GM23338 (cell line): ENCODE data around the gene FCRL5. TPM values are rescaled to one million over a fixed set of nuclear protein-coding genes. Genes with fewer than 3 reads are reported as not detected.

Experiments used
- ATAC-seq: fragments of 200-7000 bp; cut with Tn5 transposase; 3 replicates; pipeline ENCODE4 v1.9.1; 2020
- DNase-seq: peaks from one replicate; pipeline ENCODE4 v3.0.0-alpha.2; 2015; ENCODE audit warnings: low spot score
- H2AFZ ChIP-seq: fragments of 200-600 bp; sonication (generic); 2 replicates; pipeline ENCODE4 v1.8.0; 2016; ENCODE audit warnings: antibody characterized with exemption, mild to moderate bottlenecking, moderate library complexity
- H3F3A ChIP-seq: fragments of 200-600 bp; sonication (generic); replicated peaks from 2 replicates; pipeline ENCODE4 v1.8.0; 2017; ENCODE audit warnings: antibody characterized with exemption, mixed run types, low read depth
- H3K27ac ChIP-seq: fragments of 200-600 bp; sonication (generic); 2 replicates; pipeline ENCODE4 v1.6.1; 2016; ENCODE audit warnings: low read depth
- H3K27me3 ChIP-seq: fragments of 200-600 bp; sonication (generic); 2 replicates; pipeline ENCODE4 v1.8.0; 2016; ENCODE audit warnings: mild to moderate bottlenecking, mixed run types, moderate library complexity; ENCODE audit not compliant: insufficient read depth
- H3K36me3 ChIP-seq: fragments of 200-600 bp; sonication (generic); 2 replicates; pipeline ENCODE4 v1.8.0; 2016; ENCODE audit warnings: mild to moderate bottlenecking; ENCODE audit not compliant: insufficient read depth
- H3K4me1 ChIP-seq: fragments of 200-600 bp; sonication (generic); 2 replicates; pipeline ENCODE4 v1.8.0; 2016; ENCODE audit warnings: mild to moderate bottlenecking, moderate library complexity; ENCODE audit not compliant: insufficient read depth
- H3K4me2 ChIP-seq: fragments of 200-600 bp; sonication (generic); 2 replicates; pipeline ENCODE4 v1.7.1; 2017; ENCODE audit warnings: mixed run types
- H3K4me3 ChIP-seq: fragments of 200-600 bp; sonication (generic); 2 replicates; pipeline ENCODE4 v1.6.1; 2016; ENCODE audit warnings: mixed run types
- H3K79me2 ChIP-seq: fragments of 200-600 bp; sonication (generic); replicated peaks from 2 replicates; pipeline ENCODE4 v1.8.0; 2017; ENCODE audit warnings: mild to moderate bottlenecking; ENCODE audit not compliant: insufficient read depth
- H3K9me2 ChIP-seq: fragments of 200-600 bp; sonication (generic); 2 replicates; pipeline ENCODE4 v1.8.0; 2017; ENCODE audit not compliant: insufficient read depth
- H4K20me1 ChIP-seq: fragments of 200-600 bp; sonication (generic); replicated peaks from 2 replicates; pipeline ENCODE4 v1.8.0; 2017; ENCODE audit warnings: mild to moderate bottlenecking; ENCODE audit not compliant: insufficient read depth
- H3K27ac Mint-ChIP-seq: 2 replicates; pipeline ENCODE4 v1.8.0; 2020; ENCODE audit warnings: inconsistent platforms, mild to moderate bottlenecking, moderate library complexity, mixed read lengths
- H3K27me3 Mint-ChIP-seq: 3 replicates; pipeline ENCODE4 v1.8.0; 2022; ENCODE audit warnings: low read depth, mild to moderate bottlenecking, moderate library complexity, mixed read lengths, inconsistent platforms; ENCODE audit not compliant: insufficient read depth, poor library complexity
- H3K36me3 Mint-ChIP-seq: 3 replicates; pipeline ENCODE4 v1.8.0; 2021; ENCODE audit warnings: low read depth, mild to moderate bottlenecking, inconsistent platforms, moderate library complexity, mixed read lengths
- H3K4me1 Mint-ChIP-seq: 3 replicates; pipeline ENCODE4 v1.8.0; 2020; ENCODE audit warnings: mild to moderate bottlenecking, inconsistent platforms, mixed read lengths
- H3K4me3 Mint-ChIP-seq: 3 replicates; pipeline ENCODE4 v1.8.0; 2021; ENCODE audit warnings: moderate library complexity, mild to moderate bottlenecking, inconsistent platforms, mixed read lengths
- H3K9me3 Mint-ChIP-seq: 3 replicates; pipeline ENCODE4 v1.8.0; 2020; ENCODE audit warnings: moderate library complexity, mild to moderate bottlenecking, inconsistent platforms, mixed read lengths
- CREB1 ChIP-seq: fragments of 250-450 bp; sonication (Bioruptor Pico); IDR thresholded peaks from 2 replicates; pipeline ENCODE4 v1.5.0; 2020; ENCODE audit warnings: low read depth, mild to moderate bottlenecking, moderate library complexity
- CTCF ChIP-seq, 2 experiments: fragments of 200-600 bp in 1 of 2; sonication (generic) in 1 of 2; conservative IDR thresholded peaks; 2 replicates each; pipeline versions ENCODE4 v1.5.1 to v1.6.1; 2016 to 2017; ENCODE audit warnings: antibody characterized with exemption in 2 of 2, low read depth in 2 of 2, mild to moderate bottlenecking in 2 of 2, moderate library complexity in 1 of 2
- EZH2 ChIP-seq: fragments of 200-600 bp; sonication (generic); IDR thresholded peaks from one replicate; pipeline ENCODE4 v1.8.0; 2017; ENCODE audit warnings: antibody characterized with exemption, mild to moderate bottlenecking, low read depth; ENCODE audit not compliant: unreplicated experiment
- EZH2phosphoT487 ChIP-seq: fragments of 200-600 bp; sonication (generic); IDR thresholded peaks from one replicate; pipeline ENCODE4 v1.8.1; 2018; ENCODE audit warnings: antibody characterized with exemption; ENCODE audit not compliant: unreplicated experiment
- JUNB ChIP-seq: IDR thresholded peaks from one replicate; pipeline ENCODE4 v1.6.1; 2016; ENCODE audit warnings: antibody characterized with exemption; ENCODE audit not compliant: unreplicated experiment
- NANOG ChIP-seq: IDR thresholded peaks from 2 replicates; pipeline ENCODE4 v1.6.1; 2016; ENCODE audit warnings: antibody characterized with exemption, borderline replicate concordance
- POLR2AphosphoS5 ChIP-seq: IDR thresholded peaks from 2 replicates; pipeline ENCODE4 v1.6.1; 2016; ENCODE audit warnings: antibody characterized with exemption, low read depth
- STAT1 ChIP-seq: IDR thresholded peaks from one replicate; pipeline ENCODE4 v1.6.1; 2016; ENCODE audit warnings: antibody characterized with exemption; ENCODE audit not compliant: unreplicated experiment
- ZNF114 ChIP-seq: fragments of 250-450 bp; sonication (Bioruptor Pico); IDR thresholded peaks from 2 replicates; pipeline ENCODE4 v1.5.0; 2020; ENCODE audit warnings: mild to moderate bottlenecking, moderate library complexity
- ZNF331 ChIP-seq: fragments of 250-450 bp; sonication (Bioruptor Pico); IDR thresholded peaks from 2 replicates; pipeline ENCODE4 v1.5.0; 2020; ENCODE audit warnings: low read depth, mild to moderate bottlenecking, moderate library complexity
- ZNF462 ChIP-seq: fragments of 250-450 bp; sonication (Bioruptor Pico); IDR thresholded peaks from 2 replicates; pipeline ENCODE4 v1.5.0; 2020; ENCODE audit warnings: mild to moderate bottlenecking, moderate library complexity
- polyA plus RNA-seq: library from polyadenylated mRNA; unstranded; fragments of >200 nt; fragmentation: Nextera tagmentation; extraction: Ambion mirVana; gene quantifications from 2 replicates; pipeline ENCODE4 v1.2.1, GENCODE V29; 2016
- total RNA-seq: library from RNA; depleted of rRNA; stranded (reverse); fragments of >200 nt; shearing (Covaris generic); gene quantifications from 2 replicates; pipeline ENCODE4 v1.2.3, GENCODE V29; 2014
- TF ChIP-seq, protein P1 (sequence below): IDR thresholded peaks from 2 replicates; pipeline ENCODE4 v1.6.1; 2016; ENCODE audit warnings: antibody characterized with exemption
- TF ChIP-seq, protein P2 (sequence below): IDR thresholded peaks from one replicate; pipeline ENCODE4 v1.6.1; 2018; ENCODE audit warnings: antibody characterized with exemption; ENCODE audit not compliant: unreplicated experiment

Gene FCRL5
- total and polyA plus RNA-seq, 2 experiments from 2014 or later, result 0.79 to 2.8 TPM

DNA sequence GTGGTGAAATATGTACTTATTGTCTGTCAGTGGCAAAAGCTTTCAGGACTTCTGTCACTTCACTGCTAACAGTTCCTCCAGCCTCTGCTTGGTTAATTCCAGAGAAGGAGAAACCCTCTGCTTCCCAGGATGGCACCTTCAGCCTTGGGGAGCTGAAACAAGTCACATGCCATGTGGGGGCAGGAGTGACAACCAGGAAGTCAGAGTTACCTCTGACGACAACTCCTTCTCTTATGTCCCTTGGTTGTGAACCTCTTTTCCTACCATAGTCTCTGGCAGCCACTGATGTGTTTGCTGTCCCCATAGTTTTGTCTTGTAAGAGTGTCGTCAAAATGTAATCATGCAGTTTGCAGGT, 53.6 kb downstream of the FCRL5 start:
- no peak overlapping the region for H3K4me3 Mint-ChIP-seq

More for the DNA sequence above, 53.6 kb downstream of the FCRL5 start:
- peaks cover 2% of the 10 kb centered on the region; the same call in 1 of the 3 replicates for H3K4me1 Mint-ChIP-seq
- ATAC-seq, result no peak
- no peak overlapping the region for H3K27ac Mint-ChIP-seq
- no peaks in the 10 kb centered on the region for H3K27me3 ChIP-seq
- no peaks in the 10 kb centered on the region for H3K79me2 ChIP-seq
- H3K9me2 ChIP-seq, result no peaks in the 10 kb centered on the region
- no peaks in the 10 kb centered on the region for H3K4me1 ChIP-seq
- no peak overlapping the region for H3K27ac ChIP-seq
- no peak overlapping the region for H3K4me2 ChIP-seq
- H4K20me1 ChIP-seq, result no peaks in the 10 kb centered on the region
- H2AFZ ChIP-seq, result no peak overlapping the region
- H3F3A ChIP-seq, result no peaks in the 10 kb centered on the region
- TF ChIP-seq, protein P1, sequence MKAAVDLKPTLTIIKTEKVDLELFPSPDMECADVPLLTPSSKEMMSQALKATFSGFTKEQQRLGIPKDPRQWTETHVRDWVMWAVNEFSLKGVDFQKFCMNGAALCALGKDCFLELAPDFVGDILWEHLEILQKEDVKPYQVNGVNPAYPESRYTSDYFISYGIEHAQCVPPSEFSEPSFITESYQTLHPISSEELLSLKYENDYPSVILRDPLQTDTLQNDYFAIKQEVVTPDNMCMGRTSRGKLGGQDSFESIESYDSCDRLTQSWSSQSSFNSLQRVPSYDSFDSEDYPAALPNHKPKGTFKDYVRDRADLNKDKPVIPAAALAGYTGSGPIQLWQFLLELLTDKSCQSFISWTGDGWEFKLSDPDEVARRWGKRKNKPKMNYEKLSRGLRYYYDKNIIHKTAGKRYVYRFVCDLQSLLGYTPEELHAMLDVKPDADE, result no peak
- TF ChIP-seq POLR2AphosphoS5, result no peak
- TF ChIP-seq JUNB, result no peak
- no peak for TF ChIP-seq CREB1
- TF ChIP-seq EZH2, result no peak
- no peak for TF ChIP-seq CTCF (conservative IDR thresholded peaks at IDR 0.05; ENCODE audit: low read depth in 2 of 2)
- TF ChIP-seq ZNF114 (CRISPR knock-in tag), result no peak
- TF ChIP-seq NANOG, result no peak
- no peak for TF ChIP-seq EZH2phosphoT487
- TF ChIP-seq, protein P2, sequence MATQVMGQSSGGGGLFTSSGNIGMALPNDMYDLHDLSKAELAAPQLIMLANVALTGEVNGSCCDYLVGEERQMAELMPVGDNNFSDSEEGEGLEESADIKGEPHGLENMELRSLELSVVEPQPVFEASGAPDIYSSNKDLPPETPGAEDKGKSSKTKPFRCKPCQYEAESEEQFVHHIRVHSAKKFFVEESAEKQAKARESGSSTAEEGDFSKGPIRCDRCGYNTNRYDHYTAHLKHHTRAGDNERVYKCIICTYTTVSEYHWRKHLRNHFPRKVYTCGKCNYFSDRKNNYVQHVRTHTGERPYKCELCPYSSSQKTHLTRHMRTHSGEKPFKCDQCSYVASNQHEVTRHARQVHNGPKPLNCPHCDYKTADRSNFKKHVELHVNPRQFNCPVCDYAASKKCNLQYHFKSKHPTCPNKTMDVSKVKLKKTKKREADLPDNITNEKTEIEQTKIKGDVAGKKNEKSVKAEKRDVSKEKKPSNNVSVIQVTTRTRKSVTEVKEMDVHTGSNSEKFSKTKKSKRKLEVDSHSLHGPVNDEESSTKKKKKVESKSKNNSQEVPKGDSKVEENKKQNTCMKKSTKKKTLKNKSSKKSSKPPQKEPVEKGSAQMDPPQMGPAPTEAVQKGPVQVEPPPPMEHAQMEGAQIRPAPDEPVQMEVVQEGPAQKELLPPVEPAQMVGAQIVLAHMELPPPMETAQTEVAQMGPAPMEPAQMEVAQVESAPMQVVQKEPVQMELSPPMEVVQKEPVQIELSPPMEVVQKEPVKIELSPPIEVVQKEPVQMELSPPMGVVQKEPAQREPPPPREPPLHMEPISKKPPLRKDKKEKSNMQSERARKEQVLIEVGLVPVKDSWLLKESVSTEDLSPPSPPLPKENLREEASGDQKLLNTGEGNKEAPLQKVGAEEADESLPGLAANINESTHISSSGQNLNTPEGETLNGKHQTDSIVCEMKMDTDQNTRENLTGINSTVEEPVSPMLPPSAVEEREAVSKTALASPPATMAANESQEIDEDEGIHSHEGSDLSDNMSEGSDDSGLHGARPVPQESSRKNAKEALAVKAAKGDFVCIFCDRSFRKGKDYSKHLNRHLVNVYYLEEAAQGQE, result no peak
- no peak for TF ChIP-seq ZNF331
- no peak for TF ChIP-seq STAT1
- TF ChIP-seq ZNF462 (CRISPR knock-in tag), result no peak
- DNase-seq, result no peak
- peaks cover 3% of the 10 kb centered on the region; the same call in 1 of the 3 replicates for H3K36me3 Mint-ChIP-seq
- no peaks in the 10 kb centered on the region for H3K36me3 ChIP-seq
- no peaks in the 10 kb centered on the region for H3K27me3 Mint-ChIP-seq
- H3K4me3 ChIP-seq, result no peak overlapping the region
- H3K9me3 Mint-ChIP-seq, result peaks cover 15% of the 10 kb centered on the region; the same call in 2 of the 3 replicates
